HepG2 (cell line): Measurements from ENCODE around the gene FLACC1. TPM values are rescaled to one million over a fixed set of nuclear protein-coding genes. Genes with fewer than 3 reads are reported as not detected.
A peak's percentile ranks its signal among the peaks of the same experiment; 100 is the strongest.

Experiments used
- FOXK1 ChIP-seq: sonication (generic); formaldehyde crosslinking; IDR thresholded peaks from 2 replicates; pipeline ENCODE4 v1.4.0; 2020; ENCODE audit warnings: low read depth, missing genetic modification reagents, borderline replicate concordance
- HOXA3 ChIP-seq: sonication (generic); formaldehyde crosslinking; IDR thresholded peaks from 2 replicates; pipeline ENCODE4 v1.5.0; 2020; ENCODE audit warnings: missing genetic modification reagents
- IKZF4 ChIP-seq: sonication (generic); formaldehyde crosslinking; IDR thresholded peaks from 2 replicates; pipeline ENCODE4 v1.5.1; 2020; ENCODE audit warnings: borderline replicate concordance, mild to moderate bottlenecking, low read depth, missing genetic modification reagents; ENCODE audit errors: not compliant biosample characterization
- JUN ChIP-seq: sonication (generic); formaldehyde crosslinking; IDR thresholded peaks from 2 replicates; pipeline ENCODE4 v1.4.0; 2020; ENCODE audit warnings: mild to moderate bottlenecking, missing genetic modification reagents
- KLF12 ChIP-seq: sonication (generic); formaldehyde crosslinking; IDR thresholded peaks from 2 replicates; pipeline ENCODE4 v1.4.0; 2020; ENCODE audit warnings: missing genetic modification reagents, borderline replicate concordance
- MATR3 ChIP-seq: sonication (generic); formaldehyde crosslinking; IDR thresholded peaks from 2 replicates; pipeline ENCODE4 v1.4.0; 2020; ENCODE audit warnings: missing genetic modification reagents
- MXI1 ChIP-seq: IDR thresholded peaks from 3 replicates; pipeline ENCODE4 v1.6.1; 2012; ENCODE audit warnings: low read depth, low read length, inconsistent platforms, borderline replicate concordance
- NFRKB ChIP-seq: fragments of 450-650 bp; IDR thresholded peaks from 2 replicates; pipeline ENCODE4 v1.6.1; 2017
- RAD21 ChIP-seq: fragments of 450-650 bp; formaldehyde crosslinking; IDR thresholded peaks from 2 replicates; pipeline ENCODE4 v1.5.0; 2020; ENCODE audit warnings: mild to moderate bottlenecking
- REPIN1 ChIP-seq: sonication (generic); formaldehyde crosslinking; IDR thresholded peaks from 2 replicates; pipeline ENCODE4 v1.8.0; 2022; ENCODE audit warnings: missing genetic modification reagents, low read depth, mild to moderate bottlenecking, borderline replicate concordance
- SMARCE1 ChIP-seq: fragments of 450-650 bp; IDR thresholded peaks from 2 replicates; pipeline ENCODE4 v1.6.1; 2017; ENCODE audit warnings: borderline replicate concordance
- SNAPC2 ChIP-seq: sonication (generic); formaldehyde crosslinking; IDR thresholded peaks from 2 replicates; pipeline ENCODE4 v1.8.1; 2022; ENCODE audit warnings: mild to moderate bottlenecking, missing genetic modification reagents
- TEAD2 ChIP-seq: sonication (generic); formaldehyde crosslinking; IDR thresholded peaks from 2 replicates; pipeline ENCODE4 v1.9.0; 2021; ENCODE audit warnings: missing genetic modification reagents
- U2AF1 ChIP-seq: fragments of 200-400 bp; formaldehyde crosslinking; optimal IDR thresholded peaks from 2 replicates; pipeline ENCODE3; 2017; ENCODE audit warnings: mild to moderate bottlenecking, low read depth, low read length
- ZNF333 ChIP-seq: sonication (generic); formaldehyde crosslinking; IDR thresholded peaks from 2 replicates; pipeline ENCODE4 v1.4.0; 2020; ENCODE audit warnings: mild to moderate bottlenecking, missing genetic modification reagents, borderline replicate concordance
- ZNF383 ChIP-seq: sonication (generic); formaldehyde crosslinking; IDR thresholded peaks from 2 replicates; pipeline ENCODE4 v1.4.0; 2020; ENCODE audit warnings: missing genetic modification reagents, mild to moderate bottlenecking, borderline replicate concordance
- ZNF44 ChIP-seq: sonication (generic); formaldehyde crosslinking; IDR thresholded peaks from 2 replicates; pipeline ENCODE4 v1.5.1; 2020; ENCODE audit warnings: mild to moderate bottlenecking, missing genetic modification reagents
- ZSCAN12 ChIP-seq: sonication (generic); formaldehyde crosslinking; IDR thresholded peaks from 2 replicates; pipeline ENCODE4 v1.9.0; 2021; ENCODE audit warnings: mild to moderate bottlenecking, missing genetic modification reagents
- polyA plus RNA-seq, 8 experiments: library from polyadenylated mRNA; depleted of rRNA in 3 of 8; stranded (reverse) in 7 of 8; unstranded in 1 of 8; fragments of >200 nt; fragmentation: Illumina TruSeq in 4 of 8; extraction: Trizol in 4 of 8; gene quantifications; 2 replicates each; pipeline versions ENCODE4 v1.2.1 to v1.2.3, GENCODE V29; 2011 to 2016; ENCODE audit warnings: low read depth in 4 of 8, missing spikeins in 1 of 8, mixed read lengths in 1 of 8; ENCODE audit not compliant: insufficient read depth in 1 of 8
- total RNA-seq, 5 experiments: library from RNA; depleted of rRNA; stranded (reverse); fragments of >200 nt; fragmentation: Illumina TruSeq; extraction: Trizol; gene quantifications; 2 replicates each; pipeline ENCODE4 v1.2.3, GENCODE V29; 2016; ENCODE audit warnings: low read depth in 1 of 5
- TF ChIP-seq, protein P1 (sequence below): sonication (generic); formaldehyde crosslinking; IDR thresholded peaks from 2 replicates; pipeline ENCODE4 v1.5.0; 2020; ENCODE audit warnings: mild to moderate bottlenecking, missing genetic modification reagents, moderate library complexity
- TF ChIP-seq, protein P2 (sequence below): sonication (generic); formaldehyde crosslinking; IDR thresholded peaks from 2 replicates; pipeline ENCODE4 v1.8.1; 2023; ENCODE audit warnings: missing genetic modification reagents, mild to moderate bottlenecking, borderline replicate concordance
- TF ChIP-seq, protein P3 (sequence below): sonication (generic); formaldehyde crosslinking; IDR thresholded peaks from 2 replicates; pipeline ENCODE4 v1.8.1; 2023; ENCODE audit warnings: mild to moderate bottlenecking, missing genetic modification reagents
- TF ChIP-seq, protein P4 (sequence below): sonication (generic); formaldehyde crosslinking; IDR thresholded peaks from 2 replicates; pipeline ENCODE4 v1.4.0; 2020; ENCODE audit warnings: missing genetic modification reagents, borderline replicate concordance
- TF ChIP-seq, protein P5 (sequence below): IDR thresholded peaks from 2 replicates; pipeline ENCODE4 v1.6.1; 2016; ENCODE audit warnings: missing biosample characterization, missing genetic modification reagents, low read depth
- TF ChIP-seq, protein P6 (sequence below): sonication (generic); formaldehyde crosslinking; conservative IDR thresholded peaks from 2 replicates; pipeline ENCODE4 v1.8.1; 2023; ENCODE audit warnings: missing genetic modification reagents

The FLACC1 gene
- total and polyA plus RNA-seq, 2 of the 13 experiments (the other 11 are each of a cell fraction or from before 2014, with no cell fraction given): 0.35 to 0.59 TPM

DNA sequence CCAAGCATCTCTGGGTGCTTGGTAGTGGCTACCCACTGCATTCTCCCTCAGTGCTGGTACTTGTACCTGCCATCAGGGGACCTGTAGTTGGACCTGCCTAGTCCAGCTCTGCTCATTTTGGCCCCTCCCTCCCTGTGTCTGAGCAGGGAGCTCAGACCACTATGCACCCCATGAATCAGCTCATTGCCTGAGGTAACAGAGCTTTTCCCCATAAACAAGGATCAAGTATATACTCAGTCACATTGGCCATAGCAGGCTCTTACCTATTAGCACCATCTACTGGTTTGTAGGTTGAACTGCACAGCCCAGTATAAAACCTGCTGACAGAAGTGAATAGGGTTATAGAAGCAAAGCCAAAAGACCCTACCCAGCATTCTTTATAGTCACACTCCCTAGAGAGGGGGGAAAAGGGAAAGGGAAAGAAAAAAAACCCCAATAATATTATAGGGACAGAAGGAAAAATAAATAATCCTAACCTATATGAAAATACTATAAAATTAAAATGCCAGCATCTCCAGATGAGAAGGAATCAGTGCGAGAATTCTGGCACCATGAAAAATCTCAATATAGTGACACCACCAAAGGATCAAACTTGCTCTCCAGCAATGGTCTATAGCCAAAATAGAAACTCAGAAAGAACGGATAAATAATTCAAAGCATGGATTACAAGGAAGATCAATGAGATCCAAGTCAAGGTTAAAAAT lies 6.9 kb upstream of the FLACC1 start (continued):
- TF ChIP-seq FOXK1 (CRISPR knock-in tag) (no peak), RAD21 (CRISPR knock-in tag) (peak; percentile 77), ZNF44 (no peak), ZNF333 (CRISPR knock-in tag) (no peak), U2AF1 (no peak), REPIN1 (CRISPR knock-in tag) (0 out of 2 replicates have a peak, but pooled peaks have one; percentile 51), MATR3 (CRISPR knock-in tag) (no peak), NFRKB (no peak), ZSCAN12 (CRISPR knock-in tag) (no peak), JUN (no peak), TEAD2 (CRISPR knock-in tag) (no peak), ZNF383 (CRISPR knock-in tag) (no peak), KLF12 (CRISPR knock-in tag) (no peak), SMARCE1 (no peak), HOXA3 (CRISPR knock-in tag) (no peak), IKZF4 (CRISPR knock-in tag) (no peak), MXI1 (no peak), SNAPC2 (CRISPR knock-in tag) (no peak)
- TF ChIP-seq, protein P1, sequence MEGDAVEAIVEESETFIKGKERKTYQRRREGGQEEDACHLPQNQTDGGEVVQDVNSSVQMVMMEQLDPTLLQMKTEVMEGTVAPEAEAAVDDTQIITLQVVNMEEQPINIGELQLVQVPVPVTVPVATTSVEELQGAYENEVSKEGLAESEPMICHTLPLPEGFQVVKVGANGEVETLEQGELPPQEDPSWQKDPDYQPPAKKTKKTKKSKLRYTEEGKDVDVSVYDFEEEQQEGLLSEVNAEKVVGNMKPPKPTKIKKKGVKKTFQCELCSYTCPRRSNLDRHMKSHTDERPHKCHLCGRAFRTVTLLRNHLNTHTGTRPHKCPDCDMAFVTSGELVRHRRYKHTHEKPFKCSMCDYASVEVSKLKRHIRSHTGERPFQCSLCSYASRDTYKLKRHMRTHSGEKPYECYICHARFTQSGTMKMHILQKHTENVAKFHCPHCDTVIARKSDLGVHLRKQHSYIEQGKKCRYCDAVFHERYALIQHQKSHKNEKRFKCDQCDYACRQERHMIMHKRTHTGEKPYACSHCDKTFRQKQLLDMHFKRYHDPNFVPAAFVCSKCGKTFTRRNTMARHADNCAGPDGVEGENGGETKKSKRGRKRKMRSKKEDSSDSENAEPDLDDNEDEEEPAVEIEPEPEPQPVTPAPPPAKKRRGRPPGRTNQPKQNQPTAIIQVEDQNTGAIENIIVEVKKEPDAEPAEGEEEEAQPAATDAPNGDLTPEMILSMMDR (CRISPR knock-in tag): peak; percentile 90
- TF ChIP-seq, protein P2, sequence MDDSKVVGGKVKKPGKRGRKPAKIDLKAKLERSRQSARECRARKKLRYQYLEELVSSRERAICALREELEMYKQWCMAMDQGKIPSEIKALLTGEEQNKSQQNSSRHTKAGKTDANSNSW (CRISPR knock-in tag): no peak
- TF ChIP-seq, protein P3, sequence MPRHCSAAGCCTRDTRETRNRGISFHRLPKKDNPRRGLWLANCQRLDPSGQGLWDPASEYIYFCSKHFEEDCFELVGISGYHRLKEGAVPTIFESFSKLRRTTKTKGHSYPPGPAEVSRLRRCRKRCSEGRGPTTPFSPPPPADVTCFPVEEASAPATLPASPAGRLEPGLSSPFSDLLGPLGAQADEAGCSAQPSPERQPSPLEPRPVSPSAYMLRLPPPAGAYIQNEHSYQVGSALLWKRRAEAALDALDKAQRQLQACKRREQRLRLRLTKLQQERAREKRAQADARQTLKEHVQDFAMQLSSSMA (CRISPR knock-in tag): no peak
- TF ChIP-seq, protein P4, sequence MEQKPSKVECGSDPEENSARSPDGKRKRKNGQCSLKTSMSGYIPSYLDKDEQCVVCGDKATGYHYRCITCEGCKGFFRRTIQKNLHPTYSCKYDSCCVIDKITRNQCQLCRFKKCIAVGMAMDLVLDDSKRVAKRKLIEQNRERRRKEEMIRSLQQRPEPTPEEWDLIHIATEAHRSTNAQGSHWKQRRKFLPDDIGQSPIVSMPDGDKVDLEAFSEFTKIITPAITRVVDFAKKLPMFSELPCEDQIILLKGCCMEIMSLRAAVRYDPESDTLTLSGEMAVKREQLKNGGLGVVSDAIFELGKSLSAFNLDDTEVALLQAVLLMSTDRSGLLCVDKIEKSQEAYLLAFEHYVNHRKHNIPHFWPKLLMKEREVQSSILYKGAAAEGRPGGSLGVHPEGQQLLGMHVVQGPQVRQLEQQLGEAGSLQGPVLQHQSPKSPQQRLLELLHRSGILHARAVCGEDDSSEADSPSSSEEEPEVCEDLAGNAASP: 0 out of 2 replicates have a peak, but pooled peaks have one; percentile 21
- TF ChIP-seq, protein P5, sequence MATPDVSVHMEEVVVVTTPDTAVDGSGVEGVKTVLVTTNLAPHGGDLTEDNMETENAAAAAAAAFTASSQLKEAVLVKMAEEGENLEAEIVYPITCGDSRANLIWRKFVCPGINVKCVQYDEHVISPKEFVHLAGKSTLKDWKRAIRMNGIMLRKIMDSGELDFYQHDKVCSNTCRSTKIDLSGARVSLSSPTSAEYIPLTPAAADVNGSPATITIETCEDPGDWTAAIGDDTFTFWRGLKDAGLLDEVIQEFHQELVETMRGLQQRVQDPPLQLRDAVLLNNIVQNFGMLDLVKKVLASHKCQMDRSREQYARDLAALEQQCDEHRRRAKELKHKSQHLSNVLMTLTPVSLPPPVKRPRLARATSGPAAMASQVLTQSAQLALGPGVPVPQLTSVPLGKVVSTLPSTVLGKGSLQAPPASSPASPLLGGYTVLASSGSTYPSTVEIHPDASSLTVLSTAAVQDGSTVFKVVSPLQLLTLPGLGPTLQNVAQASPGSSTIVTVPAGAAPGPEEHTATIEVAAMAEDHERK (CRISPR knock-in tag): no peak
- TF ChIP-seq, protein P6, sequence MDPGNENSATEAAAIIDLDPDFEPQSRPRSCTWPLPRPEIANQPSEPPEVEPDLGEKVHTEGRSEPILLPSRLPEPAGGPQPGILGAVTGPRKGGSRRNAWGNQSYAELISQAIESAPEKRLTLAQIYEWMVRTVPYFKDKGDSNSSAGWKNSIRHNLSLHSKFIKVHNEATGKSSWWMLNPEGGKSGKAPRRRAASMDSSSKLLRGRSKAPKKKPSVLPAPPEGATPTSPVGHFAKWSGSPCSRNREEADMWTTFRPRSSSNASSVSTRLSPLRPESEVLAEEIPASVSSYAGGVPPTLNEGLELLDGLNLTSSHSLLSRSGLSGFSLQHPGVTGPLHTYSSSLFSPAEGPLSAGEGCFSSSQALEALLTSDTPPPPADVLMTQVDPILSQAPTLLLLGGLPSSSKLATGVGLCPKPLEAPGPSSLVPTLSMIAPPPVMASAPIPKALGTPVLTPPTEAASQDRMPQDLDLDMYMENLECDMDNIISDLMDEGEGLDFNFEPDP: no peak
